ENCODE results near the gene DPY19L3.

DNA sequence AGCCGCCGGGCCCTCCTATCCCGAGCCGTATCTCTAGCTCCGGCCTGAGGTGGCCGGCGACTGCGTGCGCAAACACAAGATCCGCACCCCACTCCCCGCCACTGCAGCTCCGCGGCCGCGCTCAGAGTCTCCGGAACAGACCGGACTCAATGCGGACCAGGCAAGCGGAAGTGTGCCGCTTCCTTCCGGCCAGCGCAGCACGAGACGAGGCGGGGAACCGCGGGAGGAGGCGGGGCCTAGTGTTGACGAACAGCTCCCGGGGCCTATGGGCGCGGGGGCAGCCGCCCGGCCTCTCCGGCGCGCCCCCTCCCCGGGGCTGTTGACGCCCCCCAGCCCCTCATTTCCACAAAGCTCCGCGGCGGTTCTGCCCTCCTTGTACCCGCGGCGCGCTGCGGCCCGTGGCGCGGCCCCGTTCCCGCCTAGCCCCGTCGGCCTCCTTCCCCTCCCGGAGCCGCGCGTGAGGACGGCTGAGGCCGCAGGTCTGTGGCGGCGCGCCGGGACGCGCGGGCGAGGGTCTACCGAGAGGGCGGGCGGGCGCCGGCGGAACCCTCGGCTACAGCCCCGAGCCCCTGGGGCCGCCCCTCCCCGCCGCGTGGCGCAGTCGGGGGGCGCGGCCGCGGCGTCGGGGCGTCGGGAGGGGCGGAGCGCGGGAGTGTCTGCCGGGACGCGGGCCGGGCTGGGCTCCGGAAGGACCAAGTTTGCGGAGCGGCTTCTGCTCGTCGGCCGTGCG lies at the start of gene DPY19L3:
- TF ChIP-seq, protein P1, sequence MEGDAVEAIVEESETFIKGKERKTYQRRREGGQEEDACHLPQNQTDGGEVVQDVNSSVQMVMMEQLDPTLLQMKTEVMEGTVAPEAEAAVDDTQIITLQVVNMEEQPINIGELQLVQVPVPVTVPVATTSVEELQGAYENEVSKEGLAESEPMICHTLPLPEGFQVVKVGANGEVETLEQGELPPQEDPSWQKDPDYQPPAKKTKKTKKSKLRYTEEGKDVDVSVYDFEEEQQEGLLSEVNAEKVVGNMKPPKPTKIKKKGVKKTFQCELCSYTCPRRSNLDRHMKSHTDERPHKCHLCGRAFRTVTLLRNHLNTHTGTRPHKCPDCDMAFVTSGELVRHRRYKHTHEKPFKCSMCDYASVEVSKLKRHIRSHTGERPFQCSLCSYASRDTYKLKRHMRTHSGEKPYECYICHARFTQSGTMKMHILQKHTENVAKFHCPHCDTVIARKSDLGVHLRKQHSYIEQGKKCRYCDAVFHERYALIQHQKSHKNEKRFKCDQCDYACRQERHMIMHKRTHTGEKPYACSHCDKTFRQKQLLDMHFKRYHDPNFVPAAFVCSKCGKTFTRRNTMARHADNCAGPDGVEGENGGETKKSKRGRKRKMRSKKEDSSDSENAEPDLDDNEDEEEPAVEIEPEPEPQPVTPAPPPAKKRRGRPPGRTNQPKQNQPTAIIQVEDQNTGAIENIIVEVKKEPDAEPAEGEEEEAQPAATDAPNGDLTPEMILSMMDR (IDR thresholded peaks at IDR 0.05; ENCODE audit: low read depth, low read length), result no peak
- no peak for TF ChIP-seq EZH2phosphoT487 (IDR thresholded peaks at IDR 0.05; ENCODE audit: low read depth)

All from OCI-LY3 (cell line).